ENCODE data around the gene SLC37A3. TPM values are rescaled to one million over a fixed set of nuclear protein-coding genes. Genes with fewer than 3 reads are reported as not detected.

Gene SLC37A3, protein sequence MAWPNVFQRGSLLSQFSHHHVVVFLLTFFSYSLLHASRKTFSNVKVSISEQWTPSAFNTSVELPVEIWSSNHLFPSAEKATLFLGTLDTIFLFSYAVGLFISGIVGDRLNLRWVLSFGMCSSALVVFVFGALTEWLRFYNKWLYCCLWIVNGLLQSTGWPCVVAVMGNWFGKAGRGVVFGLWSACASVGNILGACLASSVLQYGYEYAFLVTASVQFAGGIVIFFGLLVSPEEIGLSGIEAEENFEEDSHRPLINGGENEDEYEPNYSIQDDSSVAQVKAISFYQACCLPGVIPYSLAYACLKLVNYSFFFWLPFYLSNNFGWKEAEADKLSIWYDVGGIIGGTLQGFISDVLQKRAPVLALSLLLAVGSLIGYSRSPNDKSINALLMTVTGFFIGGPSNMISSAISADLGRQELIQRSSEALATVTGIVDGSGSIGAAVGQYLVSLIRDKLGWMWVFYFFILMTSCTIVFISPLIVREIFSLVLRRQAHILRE
- total RNA-seq (2012; rRNA removed), result 46.3 and 46.4 TPM in 2 replicates

DNA sequence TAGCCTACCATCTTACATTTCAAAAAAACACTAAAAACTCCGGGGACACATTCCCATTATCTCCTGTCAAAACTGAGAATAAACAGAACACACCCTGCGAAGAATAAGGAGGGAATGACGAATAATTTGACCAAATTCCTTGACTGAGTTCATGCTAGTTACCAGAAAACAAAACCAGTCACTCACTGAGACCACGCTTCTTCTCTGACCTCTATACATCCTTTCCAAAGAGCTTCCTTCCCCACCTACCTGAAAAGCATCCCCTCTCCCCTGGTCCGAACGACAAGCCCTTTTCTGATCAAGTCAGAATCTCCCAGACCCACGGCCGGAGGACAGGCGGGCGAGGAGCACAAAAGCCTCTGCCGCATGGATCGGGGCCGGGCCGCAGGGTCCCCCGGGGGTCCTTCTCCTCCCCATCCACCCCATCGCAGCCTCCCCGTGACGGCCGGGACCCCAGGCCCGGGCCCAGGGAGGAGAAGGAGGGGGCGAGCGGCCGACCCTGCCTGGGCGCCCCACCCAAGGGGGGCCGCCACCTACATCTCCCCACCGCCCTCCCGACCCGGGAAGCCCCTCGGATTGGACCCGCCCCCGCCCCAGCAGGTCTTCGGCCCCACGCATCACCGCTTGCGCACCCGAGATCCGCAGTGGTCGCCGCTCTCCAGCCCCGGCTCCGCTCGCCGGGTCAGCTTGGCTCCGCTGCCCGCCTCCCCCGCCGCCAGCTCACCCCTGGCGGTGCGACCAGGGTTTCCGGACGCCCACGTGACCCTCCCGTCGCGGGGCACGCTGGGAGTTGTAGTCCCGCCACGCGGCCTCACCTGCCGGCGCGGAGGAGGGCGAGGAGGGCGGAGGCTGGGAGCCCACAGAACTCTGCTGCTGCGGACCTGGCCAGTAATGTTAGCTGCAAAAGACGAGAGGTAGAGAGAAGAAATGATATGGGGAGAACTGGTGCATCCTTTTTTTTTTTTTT lies at the start of gene SLC37A3:
Gene SLC37A3 (minus strand): TSS at position 747 of the 967 bp plus-strand sequence. CDS start 16,004 bp downstream, outside the sequence.
- no peaks in the 10 kb centered on the region for H3K36me3 ChIP-seq (ENCODE audit: insufficient read depth, low read length)
- peak within 1 kb of the TSS; percentile 89 for H3K9ac ChIP-seq (ENCODE audit: low read depth, low read length)
- H3K9me3 ChIP-seq (replicated peaks; ENCODE audit: low read length), result no peaks in the 10 kb centered on the region

DNA sequence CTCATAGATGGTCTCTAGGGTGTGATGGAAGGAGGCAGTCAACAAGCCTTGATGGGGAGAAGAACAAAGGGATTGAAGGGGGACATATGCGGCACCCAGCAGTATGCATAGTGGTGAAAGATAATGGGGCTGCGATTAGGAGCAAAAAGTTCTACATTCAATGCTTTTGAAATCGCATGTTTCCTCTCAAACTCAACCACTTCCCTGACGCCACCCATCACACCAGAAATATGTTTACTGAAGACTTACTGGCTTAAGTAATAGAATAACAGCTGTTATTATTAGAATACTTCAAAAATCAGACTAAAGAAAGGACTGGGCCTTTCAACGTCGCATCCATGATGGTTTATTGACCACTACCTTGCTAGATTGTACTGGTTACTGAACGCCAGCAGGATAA lies 49.5 kb upstream of the SLC37A3 start:
- Histone ChIP-seq H3K27me3 (ENCODE audit: control insufficient read depth, insufficient read depth, low read length) (no peaks in the 10 kb centered on the region), H3K36me3 (ENCODE audit: insufficient read depth, low read length) (no peaks in the 10 kb centered on the region), H3K4me2 (ENCODE audit: low read length) (no peak overlapping the region), H3K4me1 (ENCODE audit: control insufficient read depth, insufficient read depth, low read length) (no peaks in the 10 kb centered on the region), H3K4me3 (ENCODE audit: low read length) (no peak overlapping the region), H3K9ac (ENCODE audit: low read depth, low read length) (no peak overlapping the region), H3K9me3 (replicated peaks; ENCODE audit: low read length) (no peaks in the 10 kb centered on the region)

More for the DNA sequence above, at the start of gene SLC37A3:
- Histone ChIP-seq H3K4me1 (ENCODE audit: control insufficient read depth, insufficient read depth, low read length) (peaks cover 8% of the 10 kb centered on the region), H3K27me3 (ENCODE audit: control insufficient read depth, insufficient read depth, low read length) (peaks cover 7% of the 10 kb centered on the region), H3K4me3 (ENCODE audit: low read length) (peak within 1 kb of the TSS; percentile 88), H3K4me2 (ENCODE audit: low read length) (peak within 1 kb of the TSS; percentile 74)

DNA sequence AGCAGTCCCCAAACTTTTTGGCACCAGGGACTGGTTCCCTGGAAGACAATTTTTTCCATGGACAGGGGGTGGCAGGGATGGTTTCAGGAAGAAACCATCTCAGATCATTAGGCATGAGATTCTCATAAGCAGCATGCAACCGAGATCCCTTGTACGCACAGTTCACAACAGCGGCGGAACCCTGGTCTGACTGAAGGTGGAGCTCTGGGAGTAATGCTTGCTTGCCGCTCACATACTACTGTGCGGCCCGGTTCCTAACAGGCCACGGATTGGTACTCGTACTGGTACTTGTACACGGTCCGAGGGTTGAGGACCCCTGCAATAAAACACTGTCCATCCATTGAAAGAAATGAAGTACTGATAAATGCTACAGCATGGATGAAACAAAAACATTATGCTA lies 48.1 kb upstream of the SLC37A3 start:
- H3K36me3 ChIP-seq (ENCODE audit: insufficient read depth, low read length), result no peaks in the 10 kb centered on the region
- H3K9me3 ChIP-seq (replicated peaks; ENCODE audit: low read length), result no peaks in the 10 kb centered on the region
- no peaks in the 10 kb centered on the region for H3K27me3 ChIP-seq (ENCODE audit: control insufficient read depth, insufficient read depth, low read length)
- H3K4me1 ChIP-seq (ENCODE audit: control insufficient read depth, insufficient read depth, low read length), result no peaks in the 10 kb centered on the region
- no peak overlapping the region for H3K4me2 ChIP-seq (ENCODE audit: low read length)
- H3K9ac ChIP-seq (ENCODE audit: low read depth, low read length), result no peak overlapping the region
- H3K4me3 ChIP-seq (ENCODE audit: low read length), result no peak overlapping the region

DNA sequence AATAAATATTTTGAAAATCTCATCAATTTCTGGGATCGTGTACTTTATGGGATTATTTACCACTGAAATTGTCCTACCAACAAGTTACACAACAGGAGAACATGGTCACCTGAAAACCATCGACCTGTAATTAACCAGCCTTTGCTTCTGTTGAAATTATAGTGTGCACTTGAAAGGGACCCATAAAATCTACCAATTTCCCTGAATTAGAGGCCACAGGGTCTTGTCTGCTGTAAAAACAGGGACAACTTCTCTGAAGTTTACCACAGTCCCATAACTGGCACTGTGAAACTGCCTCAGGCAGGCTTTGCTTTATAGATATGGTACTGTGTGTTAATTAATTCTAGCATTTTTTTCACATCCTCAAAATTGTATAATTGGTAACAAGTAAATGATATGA lies 43.2 kb upstream of the SLC37A3 start:
- Histone ChIP-seq H3K4me2 (ENCODE audit: low read length) (no peak overlapping the region), H3K9me3 (replicated peaks; ENCODE audit: low read length) (no peaks in the 10 kb centered on the region), H3K4me3 (ENCODE audit: low read length) (no peak overlapping the region), H3K9ac (ENCODE audit: low read depth, low read length) (no peak overlapping the region), H3K27me3 (ENCODE audit: control insufficient read depth, insufficient read depth, low read length) (no peaks in the 10 kb centered on the region), H3K36me3 (ENCODE audit: insufficient read depth, low read length) (no peaks in the 10 kb centered on the region), H3K4me1 (ENCODE audit: control insufficient read depth, insufficient read depth, low read length) (no peaks in the 10 kb centered on the region)

DNA sequence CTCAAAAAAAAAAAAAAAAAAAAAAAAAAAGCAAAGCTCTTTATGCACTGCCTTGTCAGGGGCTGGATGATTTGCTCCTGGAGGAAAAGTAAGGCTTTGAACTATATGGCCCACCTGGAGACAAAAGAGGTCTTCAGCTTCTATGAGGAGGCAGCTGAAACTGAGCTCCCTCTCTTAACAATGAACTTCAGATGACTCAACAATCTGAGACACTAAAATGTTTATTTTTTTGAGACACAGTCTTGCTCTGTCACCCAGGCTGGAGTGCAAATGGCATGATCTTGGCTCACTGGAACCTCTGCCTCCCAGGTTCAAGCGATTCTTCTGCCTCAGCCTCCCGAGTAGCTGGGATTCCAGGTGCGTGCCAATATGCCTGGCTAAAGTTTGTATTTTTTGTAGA lies 42.3 kb upstream of the SLC37A3 start:
- H3K36me3 ChIP-seq (ENCODE audit: insufficient read depth, low read length), result no peaks in the 10 kb centered on the region
- H3K4me3 ChIP-seq (ENCODE audit: low read length), result no peak overlapping the region
- no peak overlapping the region for H3K4me2 ChIP-seq (ENCODE audit: low read length)
- no peak overlapping the region for H3K9ac ChIP-seq (ENCODE audit: low read depth, low read length)
- no peaks in the 10 kb centered on the region for H3K27me3 ChIP-seq (ENCODE audit: control insufficient read depth, insufficient read depth, low read length)
- H3K4me1 ChIP-seq (ENCODE audit: control insufficient read depth, insufficient read depth, low read length), result no peaks in the 10 kb centered on the region
- no peaks in the 10 kb centered on the region for H3K9me3 ChIP-seq (replicated peaks; ENCODE audit: low read length)

DNA sequence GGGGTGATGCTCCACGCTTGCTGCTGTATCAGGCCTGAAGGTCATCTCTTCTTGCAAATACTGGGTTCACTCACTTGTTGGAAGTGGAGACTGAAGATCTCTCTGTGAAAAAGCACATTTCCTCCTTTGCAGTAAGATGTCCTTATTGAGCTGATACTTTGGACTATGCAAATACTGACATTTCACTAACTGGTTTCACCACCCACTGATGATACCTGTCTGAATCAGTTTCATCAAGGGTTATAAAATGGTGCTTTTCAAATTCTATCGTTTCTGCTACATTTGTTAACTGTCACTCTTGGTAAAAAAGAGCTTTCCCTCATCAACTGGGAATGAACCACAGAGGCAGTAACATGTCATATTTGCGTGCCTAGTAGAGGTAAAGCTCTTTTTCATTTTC lies 41.0 kb upstream of the SLC37A3 start:
- Histone ChIP-seq H3K9ac (ENCODE audit: low read depth, low read length) (no peak overlapping the region), H3K4me3 (ENCODE audit: low read length) (no peak overlapping the region), H3K36me3 (ENCODE audit: insufficient read depth, low read length) (no peaks in the 10 kb centered on the region), H3K4me2 (ENCODE audit: low read length) (no peak overlapping the region), H3K27me3 (ENCODE audit: control insufficient read depth, insufficient read depth, low read length) (no peaks in the 10 kb centered on the region), H3K4me1 (ENCODE audit: control insufficient read depth, insufficient read depth, low read length) (no peaks in the 10 kb centered on the region), H3K9me3 (replicated peaks; ENCODE audit: low read length) (no peaks in the 10 kb centered on the region)

DNA sequence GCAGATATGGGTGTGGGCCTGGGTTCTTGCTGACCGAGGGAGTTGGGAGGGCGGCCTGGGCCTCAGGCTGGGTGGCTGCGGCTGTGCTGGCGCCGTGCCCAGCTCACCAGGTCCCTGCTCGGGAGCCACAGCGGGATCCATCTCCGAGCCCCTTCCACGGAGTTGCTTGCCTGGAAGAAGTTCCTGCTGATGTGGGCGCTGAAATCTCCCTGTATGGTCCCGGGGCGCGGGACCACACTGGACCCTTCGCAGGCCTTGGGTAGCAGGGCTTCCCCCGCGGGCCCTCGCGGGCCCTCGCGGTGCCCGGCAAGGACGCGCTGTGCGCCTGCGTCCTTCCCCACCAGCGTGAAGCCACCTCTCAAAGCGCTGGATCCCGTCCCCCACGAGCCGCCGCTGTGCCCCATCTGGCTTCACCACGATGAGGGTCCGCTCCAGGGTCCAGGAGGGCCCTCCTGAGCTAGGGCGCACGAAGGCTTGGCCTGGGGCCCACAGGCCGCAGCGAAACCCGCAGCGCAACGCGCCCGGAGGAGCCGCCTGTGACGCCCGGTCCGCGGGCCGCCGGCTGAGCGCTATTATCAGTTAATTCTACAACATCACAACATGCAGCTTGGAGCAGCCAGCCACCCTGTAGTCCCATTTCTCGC lies 37.0 kb upstream of the SLC37A3 start:
- H3K27me3 ChIP-seq (ENCODE audit: control insufficient read depth, insufficient read depth, low read length), result no peaks in the 10 kb centered on the region
- no peak overlapping the region for H3K9ac ChIP-seq (ENCODE audit: low read depth, low read length)
- H3K4me2 ChIP-seq (ENCODE audit: low read length), result no peak overlapping the region
- H3K4me1 ChIP-seq (ENCODE audit: control insufficient read depth, insufficient read depth, low read length), result no peaks in the 10 kb centered on the region
- no peaks in the 10 kb centered on the region for H3K36me3 ChIP-seq (ENCODE audit: insufficient read depth, low read length)
- H3K9me3 ChIP-seq (replicated peaks; ENCODE audit: low read length), result no peaks in the 10 kb centered on the region
- no peak overlapping the region for H3K4me3 ChIP-seq (ENCODE audit: low read length)

DNA sequence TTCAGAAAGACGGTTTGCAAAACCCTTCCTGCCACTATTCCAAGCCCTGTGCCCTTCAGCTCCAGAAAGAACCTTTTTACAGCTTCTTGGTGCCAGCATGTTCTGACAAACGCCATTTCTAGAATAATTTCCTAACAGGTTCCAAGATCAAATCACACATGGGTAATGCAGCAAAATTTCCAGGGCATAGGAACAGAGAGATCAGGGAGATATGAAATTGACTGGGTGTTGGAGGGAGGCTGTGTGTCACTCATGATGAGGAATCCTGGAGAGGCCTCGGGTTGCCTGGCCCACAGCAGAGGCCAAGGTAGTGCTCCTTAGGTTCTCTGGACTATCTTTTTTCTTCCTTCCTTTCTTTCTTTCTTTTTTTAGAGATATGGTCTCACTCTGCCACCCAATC lies 35.1 kb upstream of the SLC37A3 start:
- H3K27me3 ChIP-seq (ENCODE audit: control insufficient read depth, insufficient read depth, low read length), result peaks cover 3% of the 10 kb centered on the region
- no peak overlapping the region for H3K4me3 ChIP-seq (ENCODE audit: low read length)
- H3K9ac ChIP-seq (ENCODE audit: low read depth, low read length), result no peak overlapping the region
- H3K9me3 ChIP-seq (replicated peaks; ENCODE audit: low read length), result no peaks in the 10 kb centered on the region
- no peaks in the 10 kb centered on the region for H3K36me3 ChIP-seq (ENCODE audit: insufficient read depth, low read length)
- no peaks in the 10 kb centered on the region for H3K4me1 ChIP-seq (ENCODE audit: control insufficient read depth, insufficient read depth, low read length)
- H3K4me2 ChIP-seq (ENCODE audit: low read length), result no peak overlapping the region

DNA sequence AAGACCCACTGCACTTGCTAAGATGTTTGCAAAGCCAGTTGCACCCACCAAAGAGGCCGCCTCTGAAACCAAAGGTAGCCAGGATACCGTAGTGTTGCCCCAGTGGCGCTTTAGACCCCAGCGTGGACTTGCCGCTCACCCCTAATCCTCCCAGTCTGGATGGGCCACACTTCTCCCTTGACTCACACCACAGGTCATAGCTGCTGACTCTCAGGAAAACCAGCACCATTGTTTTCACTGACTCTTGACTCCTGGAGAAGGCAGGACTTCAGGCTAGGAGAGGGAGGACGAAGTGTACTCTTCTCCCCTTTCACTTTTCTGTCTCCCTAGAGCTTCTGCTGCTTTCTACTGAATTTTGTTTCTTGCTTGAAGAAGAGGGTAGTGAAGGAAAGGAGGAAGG lies 27.8 kb upstream of the SLC37A3 start:
- H3K4me2 ChIP-seq (ENCODE audit: low read length), result no peak overlapping the region
- H3K9ac ChIP-seq (ENCODE audit: low read depth, low read length), result no peak overlapping the region
- H3K9me3 ChIP-seq (replicated peaks; ENCODE audit: low read length), result no peaks in the 10 kb centered on the region
- peaks cover 12% of the 10 kb centered on the region for H3K27me3 ChIP-seq (ENCODE audit: control insufficient read depth, insufficient read depth, low read length)
- H3K4me1 ChIP-seq (ENCODE audit: control insufficient read depth, insufficient read depth, low read length), result no peaks in the 10 kb centered on the region
- no peaks in the 10 kb centered on the region for H3K36me3 ChIP-seq (ENCODE audit: insufficient read depth, low read length)
- H3K4me3 ChIP-seq (ENCODE audit: low read length), result no peak overlapping the region

DNA sequence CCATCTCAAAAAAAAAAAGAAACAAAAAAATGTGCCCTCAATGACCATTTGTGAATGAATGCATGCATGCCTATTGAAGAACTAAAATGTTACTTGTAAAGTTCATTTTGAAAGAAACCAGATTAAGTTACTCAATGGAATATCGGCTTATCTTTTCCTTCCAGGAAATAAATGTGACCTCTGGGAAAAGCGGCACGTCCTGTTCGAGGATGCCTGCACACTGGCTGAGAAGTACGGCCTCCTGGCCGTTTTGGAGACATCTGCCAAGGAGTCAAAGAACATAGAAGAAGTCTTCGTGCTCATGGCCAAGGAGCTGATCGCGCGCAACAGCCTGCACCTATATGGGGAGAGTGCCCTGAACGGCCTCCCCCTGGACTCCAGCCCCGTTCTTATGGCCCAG lies 27.4 kb upstream of the SLC37A3 start:
- H3K4me2 ChIP-seq (ENCODE audit: low read length), result no peak overlapping the region

DNA sequence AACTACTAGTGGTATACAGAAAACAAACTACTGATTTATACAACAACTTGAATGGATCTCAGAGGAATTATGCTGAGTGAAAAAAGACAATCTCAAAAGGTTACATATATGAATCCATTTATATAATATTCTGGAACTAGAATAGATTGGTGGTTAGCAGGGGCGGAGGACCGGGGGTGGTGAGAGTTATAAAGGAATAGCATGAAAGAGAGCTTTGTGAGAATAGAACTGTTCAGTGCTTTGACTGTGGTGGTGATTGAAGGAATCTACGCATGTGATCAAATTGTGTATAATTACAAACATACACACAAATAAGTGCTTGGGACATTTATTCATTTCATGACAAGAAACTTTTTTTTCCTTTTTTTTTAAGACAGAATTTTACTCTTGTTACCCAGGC lies 25.2 kb upstream of the SLC37A3 start:
- H3K9ac ChIP-seq (ENCODE audit: low read depth, low read length), result no peak overlapping the region
- H3K36me3 ChIP-seq (ENCODE audit: insufficient read depth, low read length), result no peaks in the 10 kb centered on the region
- H3K9me3 ChIP-seq (replicated peaks; ENCODE audit: low read length), result no peaks in the 10 kb centered on the region
- peaks cover 13% of the 10 kb centered on the region for H3K27me3 ChIP-seq (ENCODE audit: control insufficient read depth, insufficient read depth, low read length)
- no peak overlapping the region for H3K4me2 ChIP-seq (ENCODE audit: low read length)
- H3K4me1 ChIP-seq (ENCODE audit: control insufficient read depth, insufficient read depth, low read length), result no peaks in the 10 kb centered on the region
- H3K4me3 ChIP-seq (ENCODE audit: low read length), result no peak overlapping the region

More for the DNA sequence above, 27.4 kb upstream of the SLC37A3 start:
- no peaks in the 10 kb centered on the region for H3K9me3 ChIP-seq (replicated peaks; ENCODE audit: low read length)
- H3K9ac ChIP-seq (ENCODE audit: low read depth, low read length), result no peak overlapping the region
- peaks cover 12% of the 10 kb centered on the region for H3K27me3 ChIP-seq (ENCODE audit: control insufficient read depth, insufficient read depth, low read length)
- H3K4me1 ChIP-seq (ENCODE audit: control insufficient read depth, insufficient read depth, low read length), result no peaks in the 10 kb centered on the region
- H3K36me3 ChIP-seq (ENCODE audit: insufficient read depth, low read length), result no peaks in the 10 kb centered on the region
- no peak overlapping the region for H3K4me3 ChIP-seq (ENCODE audit: low read length)

Data from skeletal muscle satellite cell (primary cell).